A673 (cell line): ENCODE measurements around the gene TBC1D24. TPM values are rescaled to one million over a fixed set of nuclear protein-coding genes. Genes with fewer than 3 reads are reported as not detected.

Experiments used
- BruUV-seq: library from RNA; stranded (reverse); fragments of 400-500 nt; replicated peaks from 2 replicates; lab custom pipeline; 2021; lab: Mats Ljungman, UMichigan
- CTCF ChIA-PET: fragments of 300-600 bp; sonication (Branson Sonifier 250); formaldehyde crosslinking; loops from one replicate; lab custom pipeline; 2022; ENCODE audit warnings: antibody characterized with exemption; lab: Charles Lee
- POLR2A ChIA-PET: fragments of 300-600 bp; sonication (Branson Sonifier 250); formaldehyde crosslinking; loops from one replicate; lab custom pipeline; 2022; ENCODE audit warnings: antibody characterized with exemption; ENCODE audit not compliant: low non-redundant PET; lab: Charles Lee
- DNase-seq: peaks from one replicate; pipeline ENCODE4 v3.0.0-alpha.2; 2015; ENCODE audit warnings: low spot score
- H3K27ac ChIP-seq: fragments of 200-600 bp; sonication (generic); 2 replicates; pipeline ENCODE4 v1.5.1; 2016; ENCODE audit warnings: mixed run types, low read depth, mild to moderate bottlenecking, mixed read lengths, antibody characterized with exemption, low read length; ENCODE audit not compliant: poor library complexity, severe bottlenecking
- H3K27me3 ChIP-seq: fragments of 200-600 bp; sonication (generic); replicated peaks from 2 replicates; pipeline ENCODE4 v1.6.1; 2017; ENCODE audit warnings: mixed run types, low read depth, mild to moderate bottlenecking, mixed read lengths, antibody characterized with exemption, low read length; ENCODE audit not compliant: insufficient read depth, poor library complexity
- H3K36me3 ChIP-seq: fragments of 200-600 bp; sonication (generic); 2 replicates; pipeline ENCODE4 v1.6.1; 2016; ENCODE audit warnings: mixed run types, mild to moderate bottlenecking, mixed read lengths, antibody characterized with exemption, low read length; ENCODE audit not compliant: insufficient read depth, poor library complexity, severe bottlenecking
- H3K4me1 ChIP-seq: fragments of 200-600 bp; sonication (generic); 2 replicates; pipeline ENCODE4 v1.6.1; 2017; ENCODE audit warnings: mixed run types, mild to moderate bottlenecking, mixed read lengths, antibody characterized with exemption, low read length; ENCODE audit not compliant: insufficient read depth, poor library complexity, severe bottlenecking
- H3K4me3 ChIP-seq: fragments of 200-600 bp; sonication (generic); 2 replicates; pipeline ENCODE4 v1.5.1; 2016; ENCODE audit warnings: low read depth, mixed run types, mild to moderate bottlenecking, mixed read lengths, low read length; ENCODE audit not compliant: poor library complexity, severe bottlenecking
- H3K9me3 ChIP-seq: fragments of 200-600 bp; sonication (generic); 2 replicates; pipeline ENCODE4 v1.6.1; 2016; ENCODE audit warnings: mixed run types, low read depth, mild to moderate bottlenecking, mixed read lengths, antibody characterized with exemption, low read length; ENCODE audit not compliant: poor library complexity, severe bottlenecking
- CTCF ChIP-seq: fragments of 300-800, 200-600 bp; sonication (generic); conservative IDR thresholded peaks from 2 replicates; pipeline ENCODE4 v1.5.1; 2017; ENCODE audit warnings: low read depth, mild to moderate bottlenecking, antibody characterized with exemption, low read length, moderate library complexity, mixed read lengths
- EZH2 ChIP-seq: fragments of 200-600 bp; sonication (generic); IDR thresholded peaks from 2 replicates; pipeline ENCODE4 v1.6.1; 2017; ENCODE audit warnings: borderline replicate concordance, low read depth, mild to moderate bottlenecking, mixed read lengths, antibody characterized with exemption, low read length; ENCODE audit not compliant: poor library complexity, severe bottlenecking
- intact Hi-C: fragments of 100-400 bp; cut with micrococcal nuclease; formaldehyde crosslinking; loops from one replicate; pipeline ENCODE4 v1.10.0; 2022; ENCODE audit not compliant: unreplicated experiment
- total RNA-seq: library from RNA; stranded (reverse); gene quantifications from 2 replicates; pipeline ENCODE4 v1.2.3, GENCODE V29; 2021

The TBC1D24 gene
- total RNA-seq, 1 experiment from 2014 or later = 24.2 TPM

GRCh38 chr16:2501946-2502895 is 27.3 kb downstream of the TBC1D24 start:
- Histone ChIP-seq H3K4me3 (no peak overlapping the region), H3K9me3 (no peaks in the 10 kb centered on the region), H3K27ac (no peak overlapping the region), H3K27me3 (no peaks in the 10 kb centered on the region), H3K4me1 (peaks cover 5% of the 10 kb centered on the region), H3K36me3 (peaks cover 4% of the 10 kb centered on the region)
- ChIA-PET POLR2A (interaction anchor here (0.6 to 0.8 kb wide), 2 partner anchors 211 to 347 kb away, joined by 3 to 5 read pairs; partner anchors contain the start of gene TRAF7), CTCF (interaction anchor here (0.6 to 1.3 kb wide), 11 partner anchors 9 to 486 kb away, joined by 3 to 12 read pairs (median 5); partner anchors contain the start of genes ABCA3, AMDHD2, NTN3 and TBC1D24)
- no peak for TF ChIP-seq CTCF
- TF ChIP-seq EZH2 = no peak
- intact Hi-C loops = loop anchor here (2.0 to 10.0 kb wide), 3 partner anchors 160 to 237 kb away; partner anchors contain the start of genes ABCA3 and RNPS1
- BruUV-seq = no TSS peak
- DNase-seq = no peak

GRCh38 chr16:2505695-2506094 is 30.8 kb downstream of the TBC1D24 start:
- TF ChIP-seq CTCF (no peak), EZH2 (no peak)
- intact Hi-C loops = loop anchor here (10.0 kb wide), 1 partner anchor 241 kb away; the partner anchor contains the start of gene RNPS1
- ChIA-PET POLR2A (no interaction called here), CTCF (no interaction called here)
- no peak for DNase-seq
- no peak overlapping the region for H3K27ac ChIP-seq
- peaks cover 5% of the 10 kb centered on the region for H3K4me1 ChIP-seq
- H3K4me3 ChIP-seq = no peak overlapping the region
- no TSS peak for BruUV-seq
- peaks cover 4% of the 10 kb centered on the region for H3K36me3 ChIP-seq
- no peaks in the 10 kb centered on the region for H3K9me3 ChIP-seq
- H3K27me3 ChIP-seq = no peaks in the 10 kb centered on the region

- no peaks in the 10 kb centered on the region for H3K27me3 ChIP-seq
- DNase-seq = no peak
- no peak overlapping the region for H3K4me3 ChIP-seq
- no peaks in the 10 kb centered on the region for H3K9me3 ChIP-seq
- no peaks in the 10 kb centered on the region for H3K4me1 ChIP-seq
- TF ChIP-seq CTCF = no peak
- no peak for TF ChIP-seq EZH2
- peaks cover under 1% of the 10 kb centered on the region for H3K36me3 ChIP-seq
- no peak overlapping the region for H3K27ac ChIP-seq
- ChIA-PET POLR2A (no interaction called here), CTCF (no interaction called here)
- intact Hi-C loops = loop anchor here (10.0 kb wide), 1 partner anchor 242 kb away; the partner anchor contains the start of gene RNPS1
- BruUV-seq = no TSS peak
These were observed 32.2 kb downstream of the TBC1D24 start for GRCh38 chr16:2507052-2507659.
